GM12878 (cell line): Measurements from ENCODE around the gene ATP1A1. TPM values are rescaled to one million over a fixed set of nuclear protein-coding genes. Genes with fewer than 3 reads are reported as not detected.

Experiments
- ATAC-seq: fragments of 200-7000 bp; cut with Tn5 transposase; 3 replicates; pipeline ENCODE4 v1.9.1; 2020; ENCODE audit warnings: mild to moderate bottlenecking, moderate library complexity
- BruUV-seq: library from RNA; stranded (reverse); fragments of 400-500 nt; replicated peaks from 2 replicates; lab custom pipeline; 2021; lab: Mats Ljungman, UMichigan
- CTCF ChIA-PET: fragments of 300-600 bp; sonication (Branson Sonifier 250); formaldehyde crosslinking; extraction: SDS; loops from one replicate; lab custom pipeline; 2021; ENCODE audit warnings: inconsistent platforms; lab: Yijun Ruan, JAX
- POLR2A ChIA-PET: fragments of 350-600 bp; formaldehyde crosslinking; extraction: SDS; loops from one replicate; lab custom pipeline; 2021; ENCODE audit warnings: inconsistent platforms; lab: Charles Lee
- RAD21 ChIA-PET: fragments of 300-600 bp; sonication (Branson Sonifier 250); formaldehyde crosslinking; loops from one replicate; lab custom pipeline; 2023; ENCODE audit warnings: antibody characterized with exemption; ENCODE audit not compliant: unreplicated experiment; lab: Charles Lee
- SMC1A ChIA-PET: fragments of 300-600 bp; sonication (Branson Sonifier 250); formaldehyde crosslinking; loops from one replicate; lab custom pipeline; 2023; ENCODE audit not compliant: unreplicated experiment, uncharacterized antibody; lab: Charles Lee
- DNase-seq: peaks from one replicate; pipeline ENCODE4 v3.0.0-alpha.2; 2011; ENCODE audit warnings: low read depth, low spot score
- FAIRE-seq: peaks from 3 replicates; lab custom pipeline; 2011; peaks lifted over from hg19 to GRCh38; lab: Jason Lieb, UNC
- H2AFZ ChIP-seq: 2 replicates; pipeline ENCODE4 v1.6.0; 2011; ENCODE audit warnings: low read depth, low read length, control low read depth; ENCODE audit not compliant: control insufficient read depth
- H3K27ac ChIP-seq: 2 replicates; pipeline ENCODE4 v1.5.1; 2011; ENCODE audit warnings: control low read depth; ENCODE audit not compliant: control insufficient read depth, insufficient read depth
- H3K27me3 ChIP-seq, 2 experiments: replicated peaks in 1 of 2; 2 replicates each; pipeline versions ENCODE4 v1.6.0 to v1.6.1; 2011; ENCODE audit warnings: low read length in 1 of 2; ENCODE audit not compliant: control insufficient read depth in 2 of 2, insufficient read depth in 2 of 2
- H3K36me3 ChIP-seq, 2 experiments: 2 replicates each; pipeline ENCODE4 v1.5.1; 2011; ENCODE audit warnings: low read length in 1 of 2; ENCODE audit not compliant: control insufficient read depth in 2 of 2, insufficient read depth in 2 of 2
- H3K4me1 ChIP-seq: 2 replicates; pipeline ENCODE4 v1.6.1; 2011; ENCODE audit warnings: mild to moderate bottlenecking, low read length, moderate library complexity, mixed read lengths; ENCODE audit not compliant: control insufficient read depth, insufficient read depth
- H3K4me2 ChIP-seq: 2 replicates; pipeline ENCODE4 v1.6.0; 2011; ENCODE audit warnings: control low read depth; ENCODE audit not compliant: control insufficient read depth, insufficient read depth
- H3K4me3 ChIP-seq: fragments of 200-600 bp; sonication (generic); 2 replicates; pipeline ENCODE4 v1.5.1; 2016
- H3K79me2 ChIP-seq: 2 replicates; pipeline ENCODE4 v1.6.0; 2011; ENCODE audit warnings: low read length; ENCODE audit not compliant: control insufficient read depth, insufficient read depth
- H3K9ac ChIP-seq: 2 replicates; pipeline ENCODE4 v1.8.0; 2011; ENCODE audit warnings: low read length, control low read depth, mixed read lengths; ENCODE audit not compliant: control insufficient read depth, insufficient read depth
- H3K9me3 ChIP-seq: replicated peaks from 3 replicates; pipeline ENCODE4 v1.5.1; 2011; ENCODE audit warnings: mild to moderate bottlenecking, low read length; ENCODE audit not compliant: control insufficient read depth, insufficient read depth
- H4K20me1 ChIP-seq: 2 replicates; pipeline ENCODE4 v1.6.0; 2011; ENCODE audit not compliant: control insufficient read depth, insufficient read depth
- FOXM1 ChIP-seq: IDR thresholded peaks from 2 replicates; pipeline ENCODE4 v1.6.1; 2012; ENCODE audit warnings: low read depth, mild to moderate bottlenecking, inconsistent platforms, low read length, moderate library complexity
- IRF4 ChIP-seq: IDR thresholded peaks from 2 replicates; pipeline ENCODE4 v1.6.1; 2011; ENCODE audit warnings: low read depth, low read length
- MXI1 ChIP-seq: fragments of 150-350 bp; IDR thresholded peaks from 2 replicates; pipeline ENCODE4 v1.6.1; 2011; ENCODE audit warnings: low read depth, mild to moderate bottlenecking, inconsistent platforms, low read length, improper control_type of control experiment
- MYC ChIP-seq: IDR thresholded peaks from 2 replicates; pipeline ENCODE4 v1.6.1; 2011; ENCODE audit warnings: mild to moderate bottlenecking, low read length, moderate library complexity, inconsistent platforms; ENCODE audit not compliant: insufficient read depth, insufficient replicate concordance, insufficient read length, severe bottlenecking
- SKIL ChIP-seq: fragments of 450-650 bp; IDR thresholded peaks from 2 replicates; pipeline ENCODE4 v1.6.1; 2017; ENCODE audit warnings: mild to moderate bottlenecking, low read depth, inconsistent platforms; ENCODE audit not compliant: poor library complexity, severe bottlenecking
- YY1 ChIP-seq: IDR thresholded peaks from 2 replicates; pipeline ENCODE4 v1.6.1; 2011; ENCODE audit warnings: low read depth, mild to moderate bottlenecking, low read length
- WGBS: methylation state at CpG from one replicate; pipeline ENCODE4 v1.1.6; 2016; ENCODE audit warnings: low lambda C conversion rate; ENCODE audit not compliant: insufficient replicate concordance, insufficient coverage; ENCODE audit errors: missing lambda C conversion rate; 5-methylcytosine and 5-hydroxymethylcytosine counted together
- in situ Hi-C: fragments of 300-500 bp; cut with MboI; formaldehyde crosslinking; loops from 9 replicates; pipeline ENCODE4 v1.14.3; 2018; ENCODE audit warnings: mixed read lengths
- intact Hi-C: fragments of 100-400 bp; cut with micrococcal nuclease; formaldehyde crosslinking; loops from one replicate; pipeline ENCODE4 v1.14.2; 2022; ENCODE audit not compliant: unreplicated experiment
- polyA plus RNA-seq, 11 experiments: library from polyadenylated mRNA; depleted of rRNA in 4 of 11; unstranded in 6 of 11; stranded (reverse) in 5 of 11; fragments of >200 nt; fragmentation: Nextera tagmentation in 4 of 11; fragmentation: Illumina TruSeq in 1 of 11; extraction: Ambion mirVana in 4 of 11; extraction: Trizol in 1 of 11; gene quantifications; 1 replicate in 1 of 11; 2 replicates in 10 of 11; pipeline versions ENCODE4 v1.2.1 to v1.2.3, GENCODE V29; 2011 to 2016; ENCODE audit warnings: inconsistent platforms in 2 of 11, missing spikeins in 2 of 11, low read depth in 1 of 11
- total RNA-seq, 4 experiments: library from RNA; depleted of rRNA in 3 of 4; stranded (reverse); fragments of >200 nt in 3 of 4; fragmentation: Illumina TruSeq in 1 of 4; extraction: Trizol in 1 of 4; gene quantifications; 2 replicates each; pipeline versions ENCODE4 v1.2.1 to v1.2.3, GENCODE V29; 2013 to 2021
- TF ChIP-seq, protein P1 (sequence below): IDR thresholded peaks from 2 replicates; pipeline ENCODE4 v1.6.1; 2012; ENCODE audit warnings: mild to moderate bottlenecking, low read depth, low read length
- TF ChIP-seq, protein P2 (sequence below): fragments of 450-650 bp; IDR thresholded peaks from 2 replicates; pipeline ENCODE4 v1.6.1; 2017; ENCODE audit warnings: mild to moderate bottlenecking, moderate library complexity

The ATP1A1 gene
- total and polyA plus RNA-seq, 10 of the 15 experiments (the other 5 are each of a cell fraction or from before 2014, with no cell fraction given), result 113 to 566 (median 313) TPM

DNA sequence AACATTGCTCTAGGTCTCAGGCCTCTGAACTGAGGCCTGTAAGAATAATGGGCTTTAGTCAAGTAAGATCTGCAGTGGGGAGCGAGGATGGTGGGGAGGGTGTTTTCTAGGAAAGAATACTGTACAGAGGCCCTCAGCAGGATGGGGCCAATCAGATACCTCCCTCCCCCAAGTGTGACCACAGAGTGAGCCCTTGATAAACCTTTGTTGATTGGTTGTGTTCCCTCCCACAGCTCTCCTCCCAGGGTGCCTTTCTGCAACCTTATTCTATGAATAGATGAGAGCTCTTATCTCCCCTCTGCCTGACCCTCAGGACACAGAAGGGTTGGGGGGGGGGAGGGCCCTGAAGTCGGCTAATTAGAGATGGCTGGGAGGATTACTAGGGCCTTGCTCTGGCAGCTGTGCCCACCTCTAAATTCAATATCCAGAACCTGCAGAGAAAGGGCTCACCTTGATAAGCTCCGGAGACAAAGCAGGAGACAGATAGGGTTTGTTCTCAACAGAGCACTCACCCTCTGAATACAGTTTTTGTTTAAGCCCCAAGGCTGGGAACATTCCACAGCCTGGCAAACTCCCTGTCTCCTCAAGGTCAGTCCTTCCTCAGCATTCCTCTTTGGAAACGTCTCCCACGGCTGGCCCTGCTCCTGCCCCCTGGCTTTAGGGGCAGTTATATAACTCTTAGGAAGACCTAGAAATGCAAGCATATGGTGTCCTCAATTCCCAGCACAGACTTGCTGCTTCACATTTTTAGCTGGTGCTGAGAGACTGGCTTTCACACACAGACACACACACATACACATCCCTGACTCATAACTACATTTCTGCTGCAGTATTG, 42.9 kb downstream of the ATP1A1 start:
- Histone ChIP-seq H3K9ac (no peak overlapping the region), H2AFZ (no peak overlapping the region), H3K9me3 (no peaks in the 10 kb centered on the region), H3K4me2 (no peak overlapping the region), H3K79me2 (peaks cover 13% of the 10 kb centered on the region), H3K4me3 (no peak overlapping the region), H3K27ac (no peak overlapping the region), H4K20me1 (no peaks in the 10 kb centered on the region), H3K36me3 (no peaks in the 10 kb centered on the region), H3K4me1 (peaks cover 11% of the 10 kb centered on the region), H3K27me3 (no peaks in the 10 kb centered on the region)
- no peak for DNase-seq
- no TSS peak for BruUV-seq
- ChIA-PET RAD21 (interaction anchor here (4.2 kb wide), 1 partner anchor 41 kb away, joined by 30 read pairs; the partner anchor contains the start of gene ATP1A1), CTCF (interaction anchor here (2.3 kb wide), 2 partner anchors 69 to 277 kb away, joined by 10 to 17 read pairs; no protein-coding TSS in a partner anchor), POLR2A (interaction anchor here (0.5 to 1.1 kb wide), 3 partner anchors 9 to 405 kb away, joined by 3 read pairs; no protein-coding TSS in a partner anchor), SMC1A (interaction anchor here (0.8 to 4.1 kb wide), 3 partner anchors 33 to 56 kb away, joined by 4 to 31 read pairs (median 23); no protein-coding TSS in a partner anchor)
- FAIRE-seq, result no peak
- no peak for ATAC-seq
- WGBS, result 99% methylated on average over 5 of the region's 5 CpGs
- in situ Hi-C loops, result no loop called here
- intact Hi-C loops, result no loop called here
- TF ChIP-seq FOXM1 (no peak), SKIL (no peak), YY1 (no peak), MYC (no peak), MXI1 (no peak), IRF4 (no peak)
- TF ChIP-seq, protein P1, sequence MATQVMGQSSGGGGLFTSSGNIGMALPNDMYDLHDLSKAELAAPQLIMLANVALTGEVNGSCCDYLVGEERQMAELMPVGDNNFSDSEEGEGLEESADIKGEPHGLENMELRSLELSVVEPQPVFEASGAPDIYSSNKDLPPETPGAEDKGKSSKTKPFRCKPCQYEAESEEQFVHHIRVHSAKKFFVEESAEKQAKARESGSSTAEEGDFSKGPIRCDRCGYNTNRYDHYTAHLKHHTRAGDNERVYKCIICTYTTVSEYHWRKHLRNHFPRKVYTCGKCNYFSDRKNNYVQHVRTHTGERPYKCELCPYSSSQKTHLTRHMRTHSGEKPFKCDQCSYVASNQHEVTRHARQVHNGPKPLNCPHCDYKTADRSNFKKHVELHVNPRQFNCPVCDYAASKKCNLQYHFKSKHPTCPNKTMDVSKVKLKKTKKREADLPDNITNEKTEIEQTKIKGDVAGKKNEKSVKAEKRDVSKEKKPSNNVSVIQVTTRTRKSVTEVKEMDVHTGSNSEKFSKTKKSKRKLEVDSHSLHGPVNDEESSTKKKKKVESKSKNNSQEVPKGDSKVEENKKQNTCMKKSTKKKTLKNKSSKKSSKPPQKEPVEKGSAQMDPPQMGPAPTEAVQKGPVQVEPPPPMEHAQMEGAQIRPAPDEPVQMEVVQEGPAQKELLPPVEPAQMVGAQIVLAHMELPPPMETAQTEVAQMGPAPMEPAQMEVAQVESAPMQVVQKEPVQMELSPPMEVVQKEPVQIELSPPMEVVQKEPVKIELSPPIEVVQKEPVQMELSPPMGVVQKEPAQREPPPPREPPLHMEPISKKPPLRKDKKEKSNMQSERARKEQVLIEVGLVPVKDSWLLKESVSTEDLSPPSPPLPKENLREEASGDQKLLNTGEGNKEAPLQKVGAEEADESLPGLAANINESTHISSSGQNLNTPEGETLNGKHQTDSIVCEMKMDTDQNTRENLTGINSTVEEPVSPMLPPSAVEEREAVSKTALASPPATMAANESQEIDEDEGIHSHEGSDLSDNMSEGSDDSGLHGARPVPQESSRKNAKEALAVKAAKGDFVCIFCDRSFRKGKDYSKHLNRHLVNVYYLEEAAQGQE, result no peak
- TF ChIP-seq, protein P2, sequence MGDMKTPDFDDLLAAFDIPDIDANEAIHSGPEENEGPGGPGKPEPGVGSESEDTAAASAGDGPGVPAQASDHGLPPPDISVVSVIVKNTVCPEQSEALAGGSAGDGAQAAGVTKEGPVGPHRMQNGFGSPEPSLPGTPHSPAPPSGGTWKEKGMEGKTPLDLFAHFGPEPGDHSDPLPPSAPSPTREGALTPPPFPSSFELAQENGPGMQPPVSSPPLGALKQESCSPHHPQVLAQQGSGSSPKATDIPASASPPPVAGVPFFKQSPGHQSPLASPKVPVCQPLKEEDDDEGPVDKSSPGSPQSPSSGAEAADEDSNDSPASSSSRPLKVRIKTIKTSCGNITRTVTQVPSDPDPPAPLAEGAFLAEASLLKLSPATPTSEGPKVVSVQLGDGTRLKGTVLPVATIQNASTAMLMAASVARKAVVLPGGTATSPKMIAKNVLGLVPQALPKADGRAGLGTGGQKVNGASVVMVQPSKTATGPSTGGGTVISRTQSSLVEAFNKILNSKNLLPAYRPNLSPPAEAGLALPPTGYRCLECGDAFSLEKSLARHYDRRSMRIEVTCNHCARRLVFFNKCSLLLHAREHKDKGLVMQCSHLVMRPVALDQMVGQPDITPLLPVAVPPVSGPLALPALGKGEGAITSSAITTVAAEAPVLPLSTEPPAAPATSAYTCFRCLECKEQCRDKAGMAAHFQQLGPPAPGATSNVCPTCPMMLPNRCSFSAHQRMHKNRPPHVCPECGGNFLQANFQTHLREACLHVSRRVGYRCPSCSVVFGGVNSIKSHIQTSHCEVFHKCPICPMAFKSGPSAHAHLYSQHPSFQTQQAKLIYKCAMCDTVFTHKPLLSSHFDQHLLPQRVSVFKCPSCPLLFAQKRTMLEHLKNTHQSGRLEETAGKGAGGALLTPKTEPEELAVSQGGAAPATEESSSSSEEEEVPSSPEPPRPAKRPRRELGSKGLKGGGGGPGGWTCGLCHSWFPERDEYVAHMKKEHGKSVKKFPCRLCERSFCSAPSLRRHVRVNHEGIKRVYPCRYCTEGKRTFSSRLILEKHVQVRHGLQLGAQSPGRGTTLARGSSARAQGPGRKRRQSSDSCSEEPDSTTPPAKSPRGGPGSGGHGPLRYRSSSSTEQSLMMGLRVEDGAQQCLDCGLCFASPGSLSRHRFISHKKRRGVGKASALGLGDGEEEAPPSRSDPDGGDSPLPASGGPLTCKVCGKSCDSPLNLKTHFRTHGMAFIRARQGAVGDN, result no peak
